Measurements from ENCODE around the gene ZPR1. TPM values are rescaled to one million over a fixed set of nuclear protein-coding genes. Genes with fewer than 3 reads are reported as not detected.

The ZPR1 gene, protein sequence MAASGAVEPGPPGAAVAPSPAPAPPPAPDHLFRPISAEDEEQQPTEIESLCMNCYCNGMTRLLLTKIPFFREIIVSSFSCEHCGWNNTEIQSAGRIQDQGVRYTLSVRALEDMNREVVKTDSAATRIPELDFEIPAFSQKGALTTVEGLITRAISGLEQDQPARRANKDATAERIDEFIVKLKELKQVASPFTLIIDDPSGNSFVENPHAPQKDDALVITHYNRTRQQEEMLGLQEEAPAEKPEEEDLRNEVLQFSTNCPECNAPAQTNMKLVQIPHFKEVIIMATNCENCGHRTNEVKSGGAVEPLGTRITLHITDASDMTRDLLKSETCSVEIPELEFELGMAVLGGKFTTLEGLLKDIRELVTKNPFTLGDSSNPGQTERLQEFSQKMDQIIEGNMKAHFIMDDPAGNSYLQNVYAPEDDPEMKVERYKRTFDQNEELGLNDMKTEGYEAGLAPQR
- total RNA-seq = 100 to 1,000 TPM; 111 to 112 TPM

DNA sequence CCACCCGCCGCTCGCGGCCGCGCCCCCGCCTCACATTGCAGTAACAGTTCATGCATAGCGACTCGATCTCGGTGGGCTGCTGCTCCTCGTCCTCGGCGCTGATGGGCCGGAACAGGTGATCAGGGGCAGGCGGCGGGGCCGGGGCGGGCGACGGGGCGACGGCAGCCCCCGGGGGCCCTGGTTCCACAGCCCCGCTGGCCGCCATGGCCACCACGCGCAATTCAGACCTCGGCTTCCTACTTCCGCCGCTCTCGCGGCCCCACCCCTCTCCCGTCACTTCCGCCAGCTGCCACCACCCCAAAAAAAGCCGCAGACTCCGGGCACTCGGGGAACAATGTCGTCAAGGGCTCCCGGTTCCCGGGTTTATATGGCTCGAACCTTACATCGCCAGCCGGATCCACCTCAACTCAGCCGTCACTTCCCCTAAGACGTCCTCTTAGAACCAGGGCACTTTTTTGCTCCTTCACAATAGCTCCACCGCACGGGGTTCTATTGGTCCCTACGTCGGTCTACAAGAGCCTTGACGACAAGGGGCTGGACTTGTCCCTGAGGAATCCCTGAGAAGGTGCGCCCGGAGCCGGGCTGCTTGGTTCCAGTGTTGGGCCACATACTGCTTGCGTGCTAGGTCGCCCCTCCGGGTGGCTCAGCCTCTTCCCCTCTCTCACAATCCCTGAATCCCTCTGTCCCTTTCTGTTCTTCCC lies at the start of gene ZPR1:
Gene ZPR1 (minus strand): TSS at position 238 of the 701 bp plus-strand sequence. CDS start 33 bp downstream, at position 205.
- CTCF ChIA-PET = interaction anchor here (1.1 to 4.1 kb wide), 3 partner anchors 14 to 319 kb away, joined by 3 to 40 read pairs (median 5); no protein-coding TSS in a partner anchor
- POLR2A ChIA-PET = interaction anchor here (0.8 to 1.8 kb wide), 6 partner anchors 10 to 65 kb away, joined by 3 to 10 read pairs (median 5); partner anchors contain the start of gene BUD13

DNA sequence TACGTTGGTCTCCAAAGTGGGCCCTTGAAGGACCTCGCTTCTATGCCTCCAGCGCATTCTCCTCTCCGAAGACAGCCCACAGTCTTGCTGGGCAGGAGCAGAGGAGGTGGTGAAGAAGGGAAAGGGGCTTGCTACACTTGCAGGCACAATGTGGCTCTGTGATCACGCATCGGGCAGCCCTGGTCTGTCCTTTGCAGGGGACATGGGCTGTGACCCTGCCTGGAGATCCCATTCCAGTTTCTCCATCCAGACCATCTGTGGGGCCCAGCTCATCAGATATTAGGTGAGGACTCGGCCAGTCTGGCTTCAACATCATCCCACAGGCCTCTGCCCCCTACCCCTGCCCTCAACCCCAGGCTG lies 48.8 kb upstream of the ZPR1 start:
- ChIA-PET POLR2A (interaction anchor here (0.9 to 1.8 kb wide), 5 partner anchors 15 to 50 kb away, joined by 4 to 12 read pairs (median 7); partner anchors contain the start of genes APOA5 and ZPR1), CTCF (interaction anchor here (0.6 to 2.8 kb wide), 16 partner anchors 12 to 337 kb away, joined by 3 to 56 read pairs (median 4); partner anchors contain the start of genes APOA4 and APOA5)

DNA sequence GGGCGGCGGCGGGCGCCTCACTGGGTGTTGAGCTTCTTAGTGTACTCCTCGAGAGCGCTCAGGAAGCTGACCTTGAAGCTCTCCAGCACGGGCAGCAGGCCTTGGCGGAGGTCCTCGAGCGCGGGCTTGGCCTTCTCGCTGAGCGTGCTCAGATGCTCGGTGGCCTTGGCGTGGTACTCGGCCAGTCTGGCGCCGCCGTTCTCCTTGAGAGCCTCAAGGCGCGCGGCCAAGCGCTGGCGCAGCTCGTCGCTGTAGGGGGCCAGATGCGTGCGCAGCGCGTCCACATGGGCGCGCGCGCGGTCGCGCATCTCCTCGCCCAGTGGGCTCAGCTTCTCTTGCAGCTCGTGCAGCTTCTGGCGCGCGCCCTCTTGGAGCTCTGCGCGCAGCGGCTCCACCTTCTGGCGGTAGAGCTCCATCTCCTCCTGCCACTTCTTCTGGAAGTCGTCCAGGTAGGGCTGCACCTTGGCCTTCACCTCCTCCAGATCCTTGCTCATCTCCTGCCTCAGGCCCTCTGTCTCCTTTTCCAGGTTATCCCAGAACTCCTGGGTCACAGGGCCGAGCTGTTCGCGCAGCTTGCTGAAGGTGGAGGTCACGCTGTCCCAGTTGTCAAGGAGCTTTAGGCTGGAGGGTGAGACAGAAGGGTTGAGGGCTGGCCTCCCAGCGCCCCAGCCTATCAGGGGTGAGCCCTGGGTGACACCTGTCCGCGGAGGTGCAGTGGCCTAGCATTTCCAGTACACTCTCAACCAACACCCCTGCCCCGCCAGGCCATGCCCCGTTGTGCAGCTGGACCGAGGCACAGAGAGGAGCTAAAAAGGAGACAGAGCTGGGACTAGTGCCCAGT lies 48.2 kb upstream of the ZPR1 start:
- POLR2A ChIA-PET = interaction anchor here (0.9 to 1.8 kb wide), 6 partner anchors 15 to 261 kb away, joined by 3 to 12 read pairs (median 6); partner anchors contain the start of genes APOA5 and ZPR1
- CTCF ChIA-PET = interaction anchor here (0.6 to 2.8 kb wide), 22 partner anchors 13 to 337 kb away, joined by 3 to 56 read pairs (median 4); partner anchors contain the start of genes APOA4, APOA5 and BUD13

DNA sequence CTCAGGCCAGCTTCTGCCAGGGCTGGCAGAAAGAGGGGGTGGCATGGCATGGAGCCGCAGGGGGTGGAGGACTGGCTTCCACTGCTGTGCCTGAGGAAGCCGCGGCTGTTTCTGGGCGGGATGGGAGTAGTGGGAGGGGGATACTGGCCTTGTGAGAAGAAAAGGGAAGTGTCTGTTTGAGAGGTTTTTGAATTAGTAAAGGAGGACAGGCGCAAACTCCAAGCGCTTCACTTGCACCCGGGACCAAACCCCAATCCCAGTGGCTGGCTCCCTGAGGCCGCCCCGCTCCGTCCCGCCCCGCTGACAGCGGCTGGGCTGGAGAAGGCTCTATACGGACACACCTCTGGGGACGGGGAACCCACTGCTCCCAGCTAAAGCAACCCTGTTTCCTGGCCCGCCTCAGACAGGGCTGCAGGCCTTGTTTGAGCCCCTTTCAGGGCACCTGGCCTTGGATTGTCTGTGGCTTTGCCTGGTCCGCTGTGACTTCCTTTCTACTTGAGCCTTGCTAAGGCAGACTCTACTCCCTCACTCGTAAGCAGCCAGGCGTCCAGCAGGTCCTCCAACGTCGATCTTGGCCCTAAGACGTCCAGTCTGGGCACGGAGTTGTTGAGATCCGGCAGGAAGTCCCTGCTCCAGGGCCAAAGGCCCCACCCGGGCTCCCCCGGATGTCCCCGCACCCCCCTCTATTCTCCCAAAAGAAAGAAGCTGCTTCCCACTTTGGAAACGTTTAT lies 47.4 kb upstream of the ZPR1 start:
- ChIA-PET CTCF (interaction anchor here (0.6 to 2.8 kb wide), 17 partner anchors 13 to 338 kb away, joined by 3 to 56 read pairs (median 4); partner anchors contain the start of genes APOA4, APOA5 and BUD13), POLR2A (interaction anchor here (0.9 to 1.8 kb wide), 5 partner anchors 18 to 262 kb away, joined by 3 to 12 read pairs (median 7); partner anchors contain the start of genes APOA5 and ZPR1)

DNA sequence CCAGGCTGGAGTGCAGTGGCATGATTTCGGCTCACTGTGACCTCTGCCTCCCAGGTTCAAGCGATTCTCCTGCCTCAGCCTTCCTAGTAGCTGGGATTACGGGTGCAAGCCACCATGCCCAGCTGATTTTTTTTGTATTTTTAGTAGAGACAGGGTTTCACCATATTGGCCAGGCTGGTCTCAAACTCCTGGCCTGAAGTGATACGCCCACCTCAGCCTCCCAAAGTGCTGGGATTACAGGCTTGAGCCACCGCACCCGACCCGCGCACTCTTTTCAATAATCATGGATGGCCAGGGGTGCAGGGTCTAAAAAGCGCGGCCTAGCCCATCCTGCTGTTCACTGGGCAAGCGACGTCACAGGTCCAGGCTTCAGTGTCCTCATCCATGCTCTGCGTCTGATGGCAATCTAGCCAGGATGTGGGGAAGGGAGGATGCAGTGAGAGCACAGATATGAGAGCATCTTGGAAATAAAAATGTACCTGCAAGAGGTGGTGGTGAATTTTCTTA lies 46.8 kb upstream of the ZPR1 start:
- ChIA-PET CTCF (interaction anchor here (1.0 to 1.9 kb wide), 2 partner anchors 47 to 102 kb away, joined by 3 to 11 read pairs; partner anchors contain the start of gene ZPR1), POLR2A (interaction anchor here (1.5 to 1.8 kb wide), 2 partner anchors 19 to 44 kb away, joined by 5 to 7 read pairs; no protein-coding TSS in a partner anchor)

DNA sequence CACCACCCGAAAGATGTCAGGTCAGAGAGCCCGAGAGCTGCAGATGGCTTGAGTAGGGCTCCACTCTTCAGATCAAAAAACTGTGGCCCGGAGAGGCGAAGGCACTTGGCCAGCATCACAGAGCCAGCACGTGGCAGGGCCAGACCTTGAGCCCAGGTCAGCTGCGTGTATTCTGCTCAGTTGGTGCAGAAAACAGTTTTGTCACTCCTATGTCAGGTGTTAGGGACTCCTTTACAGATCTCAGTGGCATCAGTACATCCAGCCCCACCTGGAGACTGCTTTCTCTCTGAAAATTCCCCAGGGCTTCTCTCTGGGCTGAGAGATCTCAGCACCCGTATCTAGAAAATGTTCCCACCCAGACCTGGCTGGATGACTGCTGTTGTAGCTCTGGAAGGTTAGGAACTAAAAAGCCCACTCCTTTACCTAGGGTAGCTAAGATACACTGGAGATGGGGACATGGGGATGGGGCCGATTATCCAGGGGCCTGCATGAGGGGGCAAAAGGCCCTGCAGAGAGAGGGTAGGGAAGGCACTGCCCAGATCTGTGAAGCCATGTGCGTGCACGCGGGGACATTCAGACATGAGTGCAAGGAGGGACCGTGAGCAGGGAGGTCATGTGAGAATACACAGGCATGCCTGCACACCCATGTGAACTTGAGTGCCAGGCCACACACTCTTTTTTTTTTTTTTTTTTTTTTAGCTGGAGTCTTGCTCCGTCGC lies 46.2 kb upstream of the ZPR1 start:
- POLR2A ChIA-PET = interaction anchor here (1.5 kb wide), 1 partner anchor 44 kb away, joined by 5 read pairs; no protein-coding TSS in a partner anchor
- CTCF ChIA-PET = interaction anchor here (1.0 kb wide), 1 partner anchor 46 kb away, joined by 3 read pairs; the partner anchor contains the start of gene ZPR1

DNA sequence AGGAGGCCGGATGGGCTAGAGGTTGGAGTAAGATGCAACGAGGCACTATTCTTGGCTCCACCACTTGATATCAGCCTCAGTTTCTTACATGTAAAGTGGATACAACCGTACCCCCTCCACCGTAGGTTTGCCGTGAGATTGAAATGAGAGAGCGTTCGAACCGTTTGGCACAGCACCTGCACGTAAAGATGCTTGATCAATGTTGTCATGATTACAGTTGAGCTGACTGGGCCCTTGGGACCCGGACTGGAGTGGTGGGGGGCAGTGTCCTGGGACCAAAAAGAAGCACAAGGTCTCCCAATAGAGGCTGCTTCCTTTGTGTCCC lies 45.6 kb upstream of the ZPR1 start:
- POLR2A ChIA-PET = interaction anchor here (1.5 kb wide), 1 partner anchor 43 kb away, joined by 5 read pairs; no protein-coding TSS in a partner anchor
- CTCF ChIA-PET = interaction anchor here (0.6 to 1.0 kb wide), 2 partner anchors 46 to 220 kb away, joined by 3 to 4 read pairs; partner anchors contain the start of gene ZPR1

DNA sequence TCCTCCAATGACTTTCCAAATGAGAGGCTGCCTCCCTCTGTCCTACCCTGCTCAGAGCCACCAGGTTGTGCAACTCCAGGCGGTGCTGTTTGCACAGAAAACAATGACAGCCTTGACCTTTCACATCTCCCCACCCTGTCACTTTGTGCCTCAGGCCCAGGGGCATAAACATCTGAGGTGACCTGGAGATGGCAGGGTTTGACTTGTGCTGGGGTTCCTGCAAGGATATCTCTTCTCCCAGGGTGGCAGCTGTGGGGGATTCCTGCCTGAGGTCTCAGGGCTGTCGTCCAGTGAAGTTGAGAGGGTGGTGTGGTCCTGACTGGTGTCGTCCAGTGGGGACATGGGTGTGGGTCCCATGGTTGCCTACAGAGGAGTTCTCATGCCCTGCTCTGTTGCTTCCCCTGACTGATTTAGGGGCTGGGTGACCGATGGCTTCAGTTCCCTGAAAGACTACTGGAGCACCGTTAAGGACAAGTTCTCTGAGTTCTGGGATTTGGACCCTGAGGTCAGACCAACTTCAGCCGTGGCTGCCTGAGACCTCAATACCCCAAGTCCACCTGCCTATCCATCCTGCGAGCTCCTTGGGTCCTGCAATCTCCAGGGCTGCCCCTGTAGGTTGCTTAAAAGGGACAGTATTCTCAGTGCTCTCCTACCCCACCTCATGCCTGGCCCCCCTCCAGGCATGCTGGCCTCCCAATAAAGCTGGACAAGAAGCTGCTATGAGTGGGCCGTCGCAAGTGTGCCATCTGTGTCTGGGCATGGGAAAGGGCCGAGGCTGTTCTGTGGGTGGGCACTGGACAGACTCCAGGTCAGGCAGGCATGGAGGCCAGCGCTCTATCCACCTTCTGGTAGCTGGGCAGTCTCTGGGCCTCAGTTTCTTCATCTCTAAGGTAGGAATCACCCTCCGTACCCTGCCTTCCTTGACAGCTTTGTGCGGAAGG lies 44.8 kb upstream of the ZPR1 start:
- ChIA-PET CTCF (interaction anchor here (0.6 to 1.5 kb wide), 2 partner anchors 42 to 221 kb away, joined by 3 to 4 read pairs; no protein-coding TSS in a partner anchor), POLR2A (interaction anchor here (1.5 kb wide), 1 partner anchor 42 kb away, joined by 5 read pairs; no protein-coding TSS in a partner anchor)

DNA sequence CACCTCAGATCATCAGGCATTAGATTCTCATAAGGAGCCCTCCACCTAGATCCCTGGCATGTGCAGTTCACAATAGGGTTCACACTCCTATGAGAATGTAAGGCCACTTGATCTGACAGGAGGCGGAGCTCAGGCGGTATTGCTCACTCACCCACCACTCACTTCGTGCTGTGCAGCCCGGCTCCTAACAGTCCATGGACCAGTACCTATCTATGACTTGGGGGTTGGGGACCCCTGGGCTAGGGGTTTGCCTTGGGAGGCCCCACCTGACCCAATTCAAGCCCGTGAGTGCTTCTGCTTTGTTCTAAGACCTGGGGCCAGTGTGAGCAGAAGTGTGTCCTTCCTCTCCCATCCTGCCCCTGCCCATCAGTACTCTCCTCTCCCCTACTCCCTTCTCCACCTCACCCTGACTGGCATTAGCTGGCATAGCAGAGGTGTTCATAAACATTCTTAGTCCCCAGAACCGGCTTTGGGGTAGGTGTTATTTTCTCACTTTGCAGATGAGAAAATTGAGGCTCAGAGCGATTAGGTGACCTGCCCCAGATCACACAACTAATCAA lies 44.0 kb upstream of the ZPR1 start:
- CTCF ChIA-PET = interaction anchor here (1.5 kb wide), 1 partner anchor 41 kb away, joined by 3 read pairs; no protein-coding TSS in a partner anchor
- POLR2A ChIA-PET = no interaction called here

DNA sequence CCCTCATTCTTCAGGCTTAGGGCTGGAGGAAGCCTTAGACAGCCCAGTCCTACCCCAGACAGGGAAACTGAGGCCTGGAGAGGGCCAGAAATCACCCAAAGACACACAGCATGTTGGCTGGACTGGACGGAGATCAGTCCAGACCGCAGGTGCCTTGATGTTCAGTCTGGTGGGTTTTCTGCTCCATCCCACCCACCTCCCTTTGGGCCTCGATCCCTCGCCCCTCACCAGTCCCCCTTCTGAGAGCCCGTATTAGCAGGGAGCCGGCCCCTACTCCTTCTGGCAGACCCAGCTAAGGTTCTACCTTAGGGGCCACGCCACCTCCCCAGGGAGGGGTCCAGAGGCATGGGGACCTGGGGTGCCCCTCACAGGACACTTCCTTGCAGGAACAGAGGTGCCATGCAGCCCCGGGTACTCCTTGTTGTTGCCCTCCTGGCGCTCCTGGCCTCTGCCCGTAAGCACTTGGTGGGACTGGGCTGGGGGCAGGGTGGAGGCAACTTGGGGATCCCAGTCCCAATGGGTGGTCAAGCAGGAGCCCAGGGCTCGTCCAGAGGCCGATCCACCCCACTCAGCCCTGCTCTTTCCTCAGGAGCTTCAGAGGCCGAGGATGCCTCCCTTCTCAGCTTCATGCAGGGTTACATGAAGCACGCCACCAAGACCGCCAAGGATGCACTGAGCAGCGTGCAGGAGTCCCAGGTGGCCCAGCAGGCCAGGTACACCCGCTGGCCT lies 42.5 kb upstream of the ZPR1 start:
- ChIA-PET CTCF (no interaction called here), POLR2A (no interaction called here)

DNA sequence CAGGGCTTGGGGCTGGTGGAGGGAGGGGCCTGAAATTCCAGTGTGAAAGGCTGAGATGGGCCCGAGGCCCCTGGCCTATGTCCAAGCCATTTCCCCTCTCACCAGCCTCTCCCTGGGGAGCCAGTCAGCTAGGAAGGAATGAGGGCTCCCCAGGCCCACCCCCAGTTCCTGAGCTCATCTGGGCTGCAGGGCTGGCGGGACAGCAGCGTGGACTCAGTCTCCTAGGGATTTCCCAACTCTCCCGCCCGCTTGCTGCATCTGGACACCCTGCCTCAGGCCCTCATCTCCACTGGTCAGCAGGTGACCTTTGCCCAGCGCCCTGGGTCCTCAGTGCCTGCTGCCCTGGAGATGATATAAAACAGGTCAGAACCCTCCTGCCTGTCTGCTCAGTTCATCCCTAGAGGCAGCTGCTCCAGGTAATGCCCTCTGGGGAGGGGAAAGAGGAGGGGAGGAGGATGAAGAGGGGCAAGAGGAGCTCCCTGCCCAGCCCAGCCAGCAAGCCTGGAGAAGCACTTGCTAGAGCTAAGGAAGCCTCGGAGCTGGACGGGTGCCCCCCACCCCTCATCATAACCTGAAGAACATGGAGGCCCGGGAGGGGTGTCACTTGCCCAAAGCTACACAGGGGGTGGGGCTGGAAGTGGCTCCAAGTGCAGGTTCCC lies 41.8 kb upstream of the ZPR1 start, which contains the start of gene APOC3:
Gene APOC3 (plus strand): TSS at position 383 of the 659 bp plus-strand sequence. CDS start 676 bp downstream, outside the sequence.
- POLR2A ChIA-PET = no interaction called here
- CTCF ChIA-PET = no interaction called here

DNA sequence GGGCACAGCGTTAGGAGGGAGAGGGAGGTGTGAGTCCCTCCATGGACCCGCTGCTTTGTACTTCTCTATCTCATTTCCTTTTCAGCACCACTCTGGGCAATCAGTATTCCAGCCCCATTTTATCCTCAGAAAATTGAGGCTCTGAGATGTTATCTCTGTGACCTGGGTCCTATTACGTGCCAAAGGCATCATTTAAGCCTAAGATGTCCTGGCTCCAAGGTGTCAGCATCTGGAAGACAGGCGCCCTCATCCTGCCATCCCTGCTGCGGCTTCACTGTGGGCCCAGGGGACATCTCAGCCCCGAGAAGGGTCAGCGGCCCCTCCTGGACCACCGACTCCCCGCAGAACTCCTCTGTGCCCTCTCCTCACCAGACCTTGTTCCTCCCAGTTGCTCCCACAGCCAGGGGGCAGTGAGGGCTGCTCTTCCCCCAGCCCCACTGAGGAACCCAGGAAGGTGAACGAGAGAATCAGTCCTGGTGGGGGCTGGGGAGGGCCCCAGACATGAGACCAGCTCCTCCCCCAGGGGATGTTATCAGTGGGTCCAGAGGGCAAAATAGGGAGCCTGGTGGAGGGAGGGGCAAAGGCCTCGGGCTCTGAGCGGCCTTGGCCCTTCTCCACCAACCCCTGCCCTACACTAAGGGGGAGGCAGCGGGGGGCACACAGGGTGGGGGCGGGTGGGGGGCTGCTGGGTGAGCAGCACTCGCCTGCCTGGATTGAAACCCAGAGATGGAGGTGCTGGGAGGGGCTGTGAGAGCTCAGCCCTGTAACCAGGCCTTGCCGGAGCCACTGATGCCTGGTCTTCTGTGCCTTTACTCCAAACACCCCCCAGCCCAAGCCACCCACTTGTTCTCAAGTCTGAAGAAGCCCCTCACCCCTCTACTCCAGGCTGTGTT lies 41.1 kb upstream of the ZPR1 start:
- ChIA-PET POLR2A (no interaction called here), CTCF (interaction anchor here (0.7 kb wide), 1 partner anchor 36 kb away, joined by 3 read pairs; no protein-coding TSS in a partner anchor)

DNA sequence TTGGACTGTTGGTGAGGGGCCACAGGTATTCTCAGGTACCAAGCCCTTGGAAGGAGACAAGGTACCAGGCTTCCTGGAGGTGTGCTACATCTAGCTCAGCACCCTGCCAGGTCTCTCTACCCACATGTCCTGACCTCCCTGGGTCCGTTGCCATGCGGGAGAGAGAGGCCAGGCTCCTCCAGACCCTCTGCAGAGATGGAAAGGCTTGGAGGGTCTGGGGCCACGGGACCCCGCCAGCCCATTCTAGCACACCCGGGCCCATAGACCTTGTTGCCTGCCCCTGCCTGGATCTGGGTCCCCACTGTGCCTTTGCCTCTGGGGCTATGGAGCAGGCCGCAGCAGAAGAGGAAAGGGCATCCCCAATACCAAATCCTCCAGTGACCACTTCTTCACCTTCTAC lies 39.6 kb upstream of the ZPR1 start:
- ChIA-PET POLR2A (no interaction called here), CTCF (no interaction called here)

Data from activated CD8-positive, alpha-beta memory T cell treated with anti-CD3 and anti-CD28 coated beads for 36 hours (primary cell).